NOMO-1 (cell line): Measurements from ENCODE around the gene DHX30.
"Not testable (repeated sequence)": the region's sequence is repeated elsewhere in the genome, so short reads cannot be mapped to it uniquely, and the experiment has no call there.

Source experiments
- DNase-seq, 2 experiments: peaks; one replicate each; lab custom pipeline; 2025; ENCODE audit not compliant: unreplicated experiment in 2 of 2; lab: John Stamatoyannopoulos, UW

The DHX30 gene

GRCh38 chr3:47882338-47882737 is 79.4 kb downstream of the DHX30 start:
- DNase-seq = no peak

- DNase-seq = no peak
Measured at GRCh38 chr3:47884603-47885002, 81.7 kb downstream of the DHX30 start.

GRCh38 chr3:47885168-47885567 is 82.2 kb downstream of the DHX30 start:
- no peak for DNase-seq

GRCh38 chr3:47887991-47888390 is 85.1 kb downstream of the DHX30 start:
- DNase-seq = not testable (repeated sequence)

- no peak for DNase-seq
Measured at GRCh38 chr3:47888986-47889757, 86.2 kb downstream of the DHX30 start.

- no peak for DNase-seq
Measured at GRCh38 chr3:47890126-47890827, 87.3 kb downstream of the DHX30 start.

- DNase-seq = no peak
Measured at GRCh38 chr3:47890828-47891612, 88.1 kb downstream of the DHX30 start.

GRCh38 chr3:47891613-47892005 is 88.7 kb downstream of the DHX30 start:
- DNase-seq = no peak

- no peak for DNase-seq
Measured at GRCh38 chr3:47892286-47893040, 89.5 kb downstream of the DHX30 start.

GRCh38 chr3:47895241-47895640 is 92.3 kb downstream of the DHX30 start:
- no peak for DNase-seq

GRCh38 chr3:47896736-47897135 is 93.8 kb downstream of the DHX30 start:
- DNase-seq = no peak

GRCh38 chr3:47897954-47898353 is 95.0 kb downstream of the DHX30 start:
- DNase-seq = no peak

GRCh38 chr3:47899495-47900108 is 96.7 kb downstream of the DHX30 start:
- DNase-seq = no peak
